Inflammatory macrophage treated with lipopolysaccharide for 4 hours (primary cell): ENCODE results near the gene CPSF4L.

Source experiments
- DNase-seq: peaks from one replicate; pipeline ENCODE4 v3.0.0-alpha.2; 2020

The CPSF4L gene

DNA sequence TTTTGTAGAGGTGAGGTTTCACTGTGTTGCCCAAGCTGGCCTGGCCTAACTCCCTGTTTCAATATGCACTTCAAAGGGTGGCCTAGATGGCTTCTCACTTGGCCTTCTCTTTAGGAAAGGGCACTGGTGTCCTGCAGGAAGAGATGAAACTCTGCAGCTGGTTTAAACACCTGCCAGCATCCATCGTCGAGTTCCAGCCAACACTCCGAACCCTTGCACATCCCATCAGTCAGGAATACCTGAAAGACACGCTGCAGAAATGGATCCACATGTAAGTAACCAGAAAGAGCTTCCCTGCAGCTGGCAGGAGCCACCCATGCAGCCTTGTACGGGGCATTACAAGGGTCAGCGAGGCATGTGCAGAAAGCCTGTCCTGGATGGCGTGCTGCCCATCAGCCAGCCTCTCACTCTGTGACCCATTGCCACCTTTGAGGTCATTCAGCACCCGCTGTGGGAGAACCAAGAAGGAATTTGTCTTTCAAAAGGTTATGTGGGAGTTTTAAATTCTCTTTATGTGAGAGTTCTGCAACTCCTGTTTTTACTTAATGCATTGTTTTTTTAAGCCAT lies 61.8 kb downstream of the CPSF4L start:
- no peak for DNase-seq

DNA sequence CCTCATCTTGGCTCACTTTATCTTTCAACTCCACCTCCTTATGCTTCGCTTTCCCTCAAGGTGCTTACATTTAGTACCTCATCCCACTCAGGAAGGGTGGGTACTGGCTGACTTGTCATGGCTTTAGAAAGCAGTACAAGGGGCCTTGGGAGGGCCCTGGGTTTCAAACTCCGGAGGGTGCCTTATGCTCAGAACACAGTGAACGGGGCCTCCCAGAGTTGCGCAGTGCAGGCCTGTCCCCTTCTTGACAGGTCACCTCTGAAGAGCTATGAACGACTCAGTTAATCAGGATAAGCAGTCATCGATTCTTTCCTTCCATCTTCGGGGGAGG lies 62.8 kb downstream of the CPSF4L start:
- DNase-seq = no peak
